Mesendoderm (in vitro differentiated cells): Measurements from ENCODE around the gene PSMB3.

Experiments used
- DNase-seq: peaks from one replicate; pipeline ENCODE4 v3.0.0; 2013
- H2AK5ac ChIP-seq: 2 replicates; pipeline ENCODE4 v1.6.1; 2013; ENCODE audit warnings: low read length, inconsistent platforms
- H2BK120ac ChIP-seq: 2 replicates; pipeline ENCODE4 v1.6.1; 2013; ENCODE audit warnings: low read depth, mild to moderate bottlenecking, low read length, moderate library complexity, mixed read lengths
- H2BK15ac ChIP-seq: replicated peaks from 2 replicates; pipeline ENCODE4 v1.6.1; 2013; ENCODE audit warnings: low read depth, mild to moderate bottlenecking, moderate library complexity
- H2BK5ac ChIP-seq: 2 replicates; pipeline ENCODE4 v1.6.1; 2013; ENCODE audit warnings: low read length, inconsistent platforms
- H3K18ac ChIP-seq: 2 replicates; pipeline ENCODE4 v1.6.1; 2013; ENCODE audit warnings: mild to moderate bottlenecking, low read length, mixed read lengths
- H3K23ac ChIP-seq: one replicate; pipeline ENCODE4 v1.6.1; 2013; ENCODE audit warnings: low read length
- H3K27ac ChIP-seq: 2 replicates; pipeline ENCODE4 v1.5.1; 2013; ENCODE audit warnings: low read depth, mild to moderate bottlenecking, inconsistent platforms, low read length, moderate library complexity
- H3K27me3 ChIP-seq: 2 replicates; pipeline ENCODE4 v1.6.1; 2013; ENCODE audit warnings: low read length, control low read depth, mild to moderate bottlenecking, inconsistent platforms; ENCODE audit not compliant: insufficient read depth, poor library complexity
- H3K36me3 ChIP-seq: 2 replicates; pipeline ENCODE4 v1.6.1; 2013; ENCODE audit warnings: low read length, inconsistent platforms; ENCODE audit not compliant: control insufficient read depth, insufficient read depth
- H3K4ac ChIP-seq: one replicate; pipeline ENCODE4 v1.6.1; 2013; ENCODE audit warnings: low read depth, mild to moderate bottlenecking, low read length, moderate library complexity
- H3K4me1 ChIP-seq: 2 replicates; pipeline ENCODE4 v1.6.1; 2013; ENCODE audit warnings: low read depth, low read length, inconsistent platforms; ENCODE audit not compliant: control insufficient read depth
- H3K4me2 ChIP-seq: 2 replicates; pipeline ENCODE4 v1.6.1; 2013; ENCODE audit warnings: low read length
- H3K4me3 ChIP-seq: 2 replicates; pipeline ENCODE4 v1.5.1; 2013; ENCODE audit warnings: mild to moderate bottlenecking, low read length
- H3K56ac ChIP-seq: one replicate; pipeline ENCODE4 v1.6.1; 2013; ENCODE audit warnings: low read length
- H3K79me1 ChIP-seq: 2 replicates; pipeline ENCODE4 v1.6.1; 2013; ENCODE audit warnings: low read length, inconsistent platforms
- H3K79me2 ChIP-seq: 2 replicates; pipeline ENCODE4 v1.6.1; 2013; ENCODE audit warnings: mild to moderate bottlenecking, low read length; ENCODE audit not compliant: control insufficient read depth, insufficient read depth
- H3K9ac ChIP-seq: 2 replicates; pipeline ENCODE4 v1.6.1; 2013; ENCODE audit warnings: low read length, inconsistent platforms
- H4K5ac ChIP-seq: one replicate; pipeline ENCODE4 v1.6.1; 2013; ENCODE audit warnings: low read length
- H4K8ac ChIP-seq: one replicate; pipeline ENCODE4 v1.6.1; 2013; ENCODE audit warnings: low read depth, mild to moderate bottlenecking, control low read depth, low read length, moderate library complexity
- WGBS: extraction: QIAGEN DNeasy Blood & Tissue Kit; methylation state at CpG from one replicate; pipeline ENCODE4 v1.1.7; 2013; ENCODE audit warnings: low lambda C conversion rate, missing lambda C conversion rate; ENCODE audit not compliant: insufficient coverage; ENCODE audit errors: extremely low coverage; 5-methylcytosine and 5-hydroxymethylcytosine counted together

The PSMB3 gene

GRCh38 chr17:38719943-38720641 is 32.4 kb upstream of the PSMB3 start:
- no peak overlapping the region for H2BK120ac ChIP-seq
- peaks cover 3% of the 10 kb centered on the region for H3K4me1 ChIP-seq
- H2BK15ac ChIP-seq = no peak overlapping the region
- no peaks in the 10 kb centered on the region for H3K36me3 ChIP-seq
- no peak overlapping the region for H2AK5ac ChIP-seq
- no peak overlapping the region for H4K5ac ChIP-seq
- peak; percentile 91 for DNase-seq
- H4K8ac ChIP-seq = no peak overlapping the region
- H3K27me3 ChIP-seq = no peaks in the 10 kb centered on the region
- H3K4me3 ChIP-seq = peak overlapping the region; percentile 26
- WGBS = no CpG with 5 or more reads among the region's 39 CpGs
- peak overlapping the region; percentile 80 for H3K56ac ChIP-seq
- no peaks in the 10 kb centered on the region for H3K79me1 ChIP-seq
- H3K23ac ChIP-seq = no peak overlapping the region
- H3K18ac ChIP-seq = peak overlapping the region; percentile 24
- no peak overlapping the region for H2BK5ac ChIP-seq
- H3K27ac ChIP-seq = peak overlapping the region; percentile 74
- peak overlapping the region; percentile 65 for H3K4ac ChIP-seq
- peak overlapping the region; percentile 78 for H3K9ac ChIP-seq
- peak overlapping the region; percentile 94 for H3K4me2 ChIP-seq
- no peaks in the 10 kb centered on the region for H3K79me2 ChIP-seq

- Histone ChIP-seq H2BK120ac (no peak overlapping the region), H3K27ac (no peak overlapping the region), H3K79me1 (no peaks in the 10 kb centered on the region), H3K4ac (no peak overlapping the region), H4K5ac (no peak overlapping the region), H2BK5ac (no peak overlapping the region), H3K56ac (no peak overlapping the region), H2AK5ac (no peak overlapping the region), H2BK15ac (no peak overlapping the region), H3K9ac (no peak overlapping the region), H4K8ac (no peak overlapping the region), H3K79me2 (no peaks in the 10 kb centered on the region), H3K4me2 (no peak overlapping the region), H3K27me3 (no peaks in the 10 kb centered on the region), H3K23ac (no peak overlapping the region), H3K36me3 (no peaks in the 10 kb centered on the region), H3K4me1 (peaks cover 3% of the 10 kb centered on the region), H3K4me3 (no peak overlapping the region), H3K18ac (no peak overlapping the region)
- no CpG with 5 or more reads among the region's 6 CpGs for WGBS
- no peak for DNase-seq
Measured at GRCh38 chr17:38720941-38721340, 31.6 kb upstream of the PSMB3 start.

- no peak overlapping the region for H4K8ac ChIP-seq
- H3K27ac ChIP-seq = no peak overlapping the region
- no peak overlapping the region for H2BK120ac ChIP-seq
- no peaks in the 10 kb centered on the region for H3K79me2 ChIP-seq
- H3K4me1 ChIP-seq = peaks cover 3% of the 10 kb centered on the region
- no CpG with 5 or more reads among the region's 16 CpGs for WGBS
- no peak overlapping the region for H2AK5ac ChIP-seq
- no peaks in the 10 kb centered on the region for H3K36me3 ChIP-seq
- H2BK5ac ChIP-seq = no peak overlapping the region
- no peaks in the 10 kb centered on the region for H3K27me3 ChIP-seq
- no peaks in the 10 kb centered on the region for H3K79me1 ChIP-seq
- no peak overlapping the region for H4K5ac ChIP-seq
- H2BK15ac ChIP-seq = no peak overlapping the region
- H3K23ac ChIP-seq = no peak overlapping the region
- H3K4ac ChIP-seq = no peak overlapping the region
- no peak overlapping the region for H3K4me2 ChIP-seq
- no peak for DNase-seq
- H3K56ac ChIP-seq = no peak overlapping the region
- no peak overlapping the region for H3K18ac ChIP-seq
- H3K9ac ChIP-seq = no peak overlapping the region
- H3K4me3 ChIP-seq = no peak overlapping the region
Measured at GRCh38 chr17:38721802-38722201, 30.7 kb upstream of the PSMB3 start.

GRCh38 chr17:38724337-38724988 is 28.1 kb upstream of the PSMB3 start:
- H3K23ac ChIP-seq = no peak overlapping the region
- no peak for DNase-seq
- no peak overlapping the region for H4K8ac ChIP-seq
- H2BK5ac ChIP-seq = no peak overlapping the region
- H3K56ac ChIP-seq = no peak overlapping the region
- WGBS = no CpG with 5 or more reads among the region's 16 CpGs
- H4K5ac ChIP-seq = no peak overlapping the region
- no peaks in the 10 kb centered on the region for H3K79me1 ChIP-seq
- no peak overlapping the region for H2AK5ac ChIP-seq
- no peaks in the 10 kb centered on the region for H3K36me3 ChIP-seq
- no peak overlapping the region for H2BK15ac ChIP-seq
- H3K9ac ChIP-seq = no peak overlapping the region
- no peak overlapping the region for H3K4me3 ChIP-seq
- H3K27me3 ChIP-seq = no peaks in the 10 kb centered on the region
- no peak overlapping the region for H2BK120ac ChIP-seq
- H3K4ac ChIP-seq = no peak overlapping the region
- no peak overlapping the region for H3K27ac ChIP-seq
- no peaks in the 10 kb centered on the region for H3K79me2 ChIP-seq
- H3K18ac ChIP-seq = no peak overlapping the region
- no peaks in the 10 kb centered on the region for H3K4me1 ChIP-seq
- no peak overlapping the region for H3K4me2 ChIP-seq

- no peak overlapping the region for H2BK5ac ChIP-seq
- no CpG with 5 or more reads among the region's 10 CpGs for WGBS
- H2BK15ac ChIP-seq = no peak overlapping the region
- H3K56ac ChIP-seq = no peak overlapping the region
- no peak overlapping the region for H3K4me2 ChIP-seq
- H3K79me2 ChIP-seq = no peaks in the 10 kb centered on the region
- H3K79me1 ChIP-seq = no peaks in the 10 kb centered on the region
- no peak overlapping the region for H3K4ac ChIP-seq
- H3K4me3 ChIP-seq = no peak overlapping the region
- H3K27ac ChIP-seq = no peak overlapping the region
- no peak overlapping the region for H3K23ac ChIP-seq
- no peak for DNase-seq
- no peak overlapping the region for H4K8ac ChIP-seq
- no peak overlapping the region for H2AK5ac ChIP-seq
- no peak overlapping the region for H2BK120ac ChIP-seq
- no peaks in the 10 kb centered on the region for H3K4me1 ChIP-seq
- no peak overlapping the region for H3K18ac ChIP-seq
- no peak overlapping the region for H3K9ac ChIP-seq
- H3K27me3 ChIP-seq = no peaks in the 10 kb centered on the region
- no peaks in the 10 kb centered on the region for H3K36me3 ChIP-seq
- H4K5ac ChIP-seq = no peak overlapping the region
Measured at GRCh38 chr17:38725066-38725465, 27.5 kb upstream of the PSMB3 start.
